Measurements from ENCODE around the gene MYOM3.

- TF ChIP-seq TAF1 (IDR thresholded peaks at IDR 0.05; ENCODE audit: low read depth, low read length) (no peak), POLR2A (IDR thresholded peaks at IDR 0.05; ENCODE audit: low read depth, low read length) (no peak), POLR2AphosphoS5 (IDR thresholded peaks at IDR 0.05; ENCODE audit: low read depth, low read length) (no peak), PAX5 (IDR thresholded peaks at IDR 0.05; ENCODE audit: insufficient read depth, low read length, severe bottlenecking) (no peak), POU2F2 (IDR thresholded peaks at IDR 0.05; ENCODE audit: low read depth, low read length) (no peak), SPI1 (IDR thresholded peaks at IDR 0.05; ENCODE audit: low read depth, low read length) (no peak)
These were observed 46.6 kb downstream of the MYOM3 start for GRCh38 chr1:24065304-24065703.

All from GM12891 (cell line).